H1 (cell line): ENCODE data around the gene DCDC2B. TPM values are rescaled to one million over a fixed set of nuclear protein-coding genes. Genes with fewer than 3 reads are reported as not detected.
A peak's percentile ranks its signal among the peaks of the same experiment; 100 is the strongest.

Experiments used
- BACH1 ChIP-seq: IDR thresholded peaks from 2 replicates; pipeline ENCODE4 v1.6.1; 2012; ENCODE audit warnings: low read length, improper control_type of control experiment
- BCL11A ChIP-seq, 2 experiments: IDR thresholded peaks; one replicate each; pipeline ENCODE4 v1.6.1; 2011; ENCODE audit warnings: low read depth in 2 of 2, low read length in 2 of 2, mild to moderate bottlenecking in 2 of 2
- CBX5 ChIP-seq: fragments of 300-800, 300-1000 bp; sonication (generic); IDR thresholded peaks from 2 replicates; pipeline ENCODE4 v1.7.1; 2016; ENCODE audit warnings: antibody characterized with exemption, low read length, low read depth
- CEBPB ChIP-seq: IDR thresholded peaks from 2 replicates; pipeline ENCODE4 v1.6.1; 2012; ENCODE audit warnings: low read depth, low read length
- EGR1 ChIP-seq: IDR thresholded peaks from 2 replicates; pipeline ENCODE4 v1.6.1; 2011; ENCODE audit warnings: low read depth, low read length, borderline replicate concordance
- EZH2 ChIP-seq: fragments of 200-600 bp; sonication (generic); IDR thresholded peaks from 2 replicates; pipeline ENCODE4 v1.7.1; 2012; ENCODE audit warnings: low read depth, mild to moderate bottlenecking, moderate library complexity, low read length, inconsistent platforms; ENCODE audit not compliant: severe bottlenecking
- GTF2F1 ChIP-seq: IDR thresholded peaks from 2 replicates; pipeline ENCODE4 v1.6.1; 2012; ENCODE audit warnings: low read depth, low read length, improper control_type of control experiment, borderline replicate concordance
- JUN ChIP-seq: IDR thresholded peaks from 2 replicates; pipeline ENCODE4 v1.6.1; 2011; ENCODE audit warnings: low read depth, mild to moderate bottlenecking, improper control_type of control experiment, low read length
- JUND ChIP-seq: IDR thresholded peaks from 2 replicates; pipeline ENCODE4 v1.6.1; 2011; ENCODE audit warnings: mild to moderate bottlenecking, improper control_type of control experiment, low read length
- KDM5A ChIP-seq: fragments of 200-600 bp; IDR thresholded peaks from 2 replicates; pipeline ENCODE4 v1.7.1; 2012; ENCODE audit warnings: mild to moderate bottlenecking, low read length, inconsistent platforms, mixed read lengths
- NANOG ChIP-seq: IDR thresholded peaks from 2 replicates; pipeline ENCODE4 v1.6.1; 2011; ENCODE audit warnings: low read length, low read depth, mild to moderate bottlenecking, inconsistent platforms; ENCODE audit not compliant: insufficient read depth, poor library complexity, severe bottlenecking
- PHF8 ChIP-seq: fragments of 200-600 bp; sonication (generic); conservative IDR thresholded peaks from 2 replicates; pipeline ENCODE4 v1.7.1; 2012; ENCODE audit warnings: low read depth, mild to moderate bottlenecking, inconsistent platforms, low read length, moderate library complexity
- POLR2AphosphoS5 ChIP-seq: IDR thresholded peaks from 2 replicates; pipeline ENCODE4 v1.6.1; 2011; ENCODE audit warnings: low read depth, low read length
- RBBP5 ChIP-seq: IDR thresholded peaks from 2 replicates; pipeline ENCODE4 v1.7.1; 2012; ENCODE audit warnings: low read depth, mild to moderate bottlenecking, inconsistent platforms, low read length, moderate library complexity, borderline replicate concordance
- RFX5 ChIP-seq: IDR thresholded peaks from 2 replicates; pipeline ENCODE4 v1.6.1; 2011; ENCODE audit warnings: low read depth, low read length, improper control_type of control experiment, borderline replicate concordance
- RNF2 ChIP-seq: fragments of 200-900, 300-1000 bp; sonication (generic); IDR thresholded peaks from 2 replicates; pipeline ENCODE4 v1.7.1; 2016; ENCODE audit warnings: borderline replicate concordance, low read depth, mild to moderate bottlenecking, antibody characterized with exemption, low read length; ENCODE audit not compliant: poor library complexity, severe bottlenecking; ENCODE audit errors: missing control alignments
- SAP30 ChIP-seq: fragments of 300-600 bp; sonication (generic); IDR thresholded peaks from 2 replicates; pipeline ENCODE4 v1.7.1; 2012; ENCODE audit warnings: low read length, moderate library complexity, mild to moderate bottlenecking, inconsistent platforms; ENCODE audit not compliant: insufficient read depth, insufficient replicate concordance
- SIX5 ChIP-seq: IDR thresholded peaks from 2 replicates; pipeline ENCODE4 v1.6.1; 2011; ENCODE audit warnings: mild to moderate bottlenecking, low read depth, low read length
- SP2 ChIP-seq: IDR thresholded peaks from 2 replicates; pipeline ENCODE4 v1.6.1; 2012; ENCODE audit warnings: mild to moderate bottlenecking, low read length, inconsistent platforms
- SUZ12 ChIP-seq: fragments of 200-600 bp; sonication (generic); IDR thresholded peaks from 2 replicates; pipeline ENCODE4 v1.6.1; 2012; ENCODE audit warnings: mild to moderate bottlenecking, inconsistent platforms, low read length, moderate library complexity, mixed read lengths
- TCF12 ChIP-seq: IDR thresholded peaks from 2 replicates; pipeline ENCODE4 v1.6.1; 2011; ENCODE audit warnings: low read depth, mild to moderate bottlenecking, low read length
- YY1 ChIP-seq: IDR thresholded peaks from 2 replicates; pipeline ENCODE4 v1.6.1; 2011; ENCODE audit warnings: low read depth, mild to moderate bottlenecking, low read length
- ZNF274 ChIP-seq: IDR thresholded peaks from 2 replicates; pipeline ENCODE4 v1.7.0; 2012; ENCODE audit warnings: low read length, borderline replicate concordance; ENCODE audit errors: extremely low read depth
- polyA plus RNA-seq, 7 experiments: library from polyadenylated mRNA; depleted of rRNA in 3 of 7; stranded (reverse) in 5 of 7; unstranded in 2 of 7; fragments of >200 nt in 5 of 7; fragments of 200-250 nt in 2 of 7; gene quantifications; 1 replicate in 5 of 7; 2 replicates in 1 of 7; 4 replicates in 1 of 7; pipeline versions ENCODE4 v1.2.1 to v1.2.3, GENCODE V29; 2011 to 2013; ENCODE audit warnings: missing spikeins in 2 of 7, mixed read lengths in 2 of 7
- total RNA-seq: library from RNA; stranded (reverse); fragmentation: NEBNext Ultra II Directional; extraction: Animal tissue kit (Norgen Biotek cat#: 25700); gene quantifications from 2 replicates; pipeline ENCODE4 v1.2.1, GENCODE V29; 2021

The DCDC2B gene
- total and polyA plus RNA-seq, 2 of the 8 experiments (the other 6 are each of a cell fraction or from before 2014, with no cell fraction given): not detected

DNA sequence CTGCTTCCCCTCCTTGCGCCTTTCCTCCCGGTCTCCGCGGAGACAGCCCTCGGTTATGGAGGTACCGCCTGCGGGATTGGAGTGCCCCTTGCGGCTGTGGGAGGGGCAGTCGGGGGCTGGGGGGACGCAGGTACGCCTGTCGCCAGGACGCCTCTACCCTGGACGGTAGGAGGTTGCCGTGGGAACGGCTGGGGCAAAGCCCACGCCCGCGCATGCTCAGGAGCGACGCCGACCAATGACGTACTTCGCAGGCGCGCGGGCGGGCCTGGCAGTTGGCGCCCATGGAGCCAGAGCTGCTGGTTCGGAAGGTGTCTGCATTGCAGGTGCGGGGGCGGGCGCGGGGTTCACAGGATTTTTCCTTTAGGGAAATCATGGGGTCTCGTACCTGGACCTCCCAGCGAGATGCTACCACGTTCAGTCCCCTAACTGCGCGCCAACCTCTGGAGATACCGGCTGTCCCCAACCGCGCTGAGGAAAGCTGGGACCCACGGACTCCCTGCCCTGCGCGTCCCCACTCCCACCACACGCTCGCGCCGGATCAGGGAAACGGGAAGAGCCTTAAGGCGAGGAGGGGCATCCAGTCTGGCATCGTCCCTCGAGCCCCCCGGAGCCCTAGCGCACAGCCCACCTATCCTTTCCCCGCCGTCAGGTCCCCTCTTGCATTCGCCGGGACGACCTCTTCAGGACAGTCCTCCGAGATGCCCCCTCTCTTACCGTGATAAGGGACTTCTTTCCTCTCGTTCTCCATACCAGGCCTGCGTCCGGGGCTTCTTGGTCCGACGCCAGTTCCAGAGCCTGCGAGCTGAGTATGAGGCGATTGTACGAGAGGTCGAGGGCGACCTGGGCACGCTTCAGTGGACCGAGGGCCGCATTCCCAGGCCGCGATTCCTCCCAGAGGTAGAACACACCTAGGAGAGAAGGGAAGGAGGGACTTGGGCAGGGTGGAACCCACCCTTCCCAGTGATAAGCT, 3.2 kb upstream of the DCDC2B start, which contains the start of gene IQCC (continued):
- no peak for TF ChIP-seq RBBP5
- TF ChIP-seq GTF2F1: no peak
- no peak for TF ChIP-seq JUN
- TF ChIP-seq KDM5A: peak; percentile 73
- no peak for TF ChIP-seq SUZ12
- TF ChIP-seq POLR2AphosphoS5: peak; percentile 63; the same call in 1 of the 2 replicates
- peak; percentile 72 for TF ChIP-seq PHF8
- peak; percentile 93 for TF ChIP-seq EGR1
- TF ChIP-seq RFX5: no peak
- no peak for TF ChIP-seq ZNF274
- no peak; the same call in 1 of the 2 replicates for TF ChIP-seq BACH1
- TF ChIP-seq CEBPB: no peak
- no peak for TF ChIP-seq SIX5
- TF ChIP-seq SP2: no peak
- peak; percentile 62; the same call in 1 of the 2 replicates for TF ChIP-seq YY1
- TF ChIP-seq SAP30: no peak
- no peak for TF ChIP-seq CBX5
- no peak for TF ChIP-seq BCL11A (IDR thresholded peaks at IDR 0.05; ENCODE audit: low read depth in 2 of 2, low read length in 2 of 2)
- TF ChIP-seq JUND: peak; percentile 32; the same call in 1 of the 2 replicates
- TF ChIP-seq RNF2: no peak
- TF ChIP-seq EZH2: no peak
- no peak for TF ChIP-seq TCF12
- TF ChIP-seq NANOG: no peak
